ENCODE measurements around the gene PTPRK. TPM values are rescaled to one million over a fixed set of nuclear protein-coding genes. Genes with fewer than 3 reads are reported as not detected.

PTPRK gene
- polyA plus RNA-seq, 3 donors = 54.2 to 57.7 (median 56.0) TPM

GRCh38 chr6:128400875-128401274 lies 119.5 kb downstream of the PTPRK start:
- no peak for DNase-seq (ENCODE audit: low read depth in 3 of 3, low spot score in 2 of 3)

- no peak for DNase-seq (ENCODE audit: low read depth in 3 of 3, low spot score in 2 of 3)
Measured at GRCh38 chr6:128397996-128398395, 122.4 kb downstream of the PTPRK start.

- no peak for DNase-seq (ENCODE audit: low read depth in 3 of 3, low spot score in 2 of 3)
Measured at GRCh38 chr6:128395596-128395995, 124.8 kb downstream of the PTPRK start.

GRCh38 chr6:128395188-128395587 lies 125.2 kb downstream of the PTPRK start:
- no peak for DNase-seq (ENCODE audit: low read depth in 3 of 3, low spot score in 2 of 3)

- no peak for DNase-seq (ENCODE audit: low read depth in 3 of 3, low spot score in 2 of 3)
Measured at GRCh38 chr6:128394167-128394566, 126.2 kb downstream of the PTPRK start.

GRCh38 chr6:128389820-128390534 lies 130.4 kb downstream of the PTPRK start:
- DNase-seq (ENCODE audit: low read depth in 3 of 3, low spot score in 2 of 3) = no peak

- DNase-seq (ENCODE audit: low read depth in 3 of 3, low spot score in 2 of 3) = no peak
Measured at GRCh38 chr6:128388380-128388779, 132.0 kb downstream of the PTPRK start.

GRCh38 chr6:128380891-128381290 lies 139.5 kb downstream of the PTPRK start:
- DNase-seq (ENCODE audit: low read depth in 3 of 3, low spot score in 2 of 3) = no peak

GRCh38 chr6:128379577-128379976 lies 140.8 kb downstream of the PTPRK start:
- DNase-seq (ENCODE audit: low read depth in 3 of 3, low spot score in 2 of 3) = no peak

- DNase-seq (ENCODE audit: low read depth in 3 of 3, low spot score in 2 of 3) = no peak
Measured at GRCh38 chr6:128376952-128377503, 143.4 kb downstream of the PTPRK start.

GRCh38 chr6:128371136-128371535 lies 149.3 kb downstream of the PTPRK start:
- no peak for DNase-seq (ENCODE audit: low read depth in 3 of 3, low spot score in 2 of 3)

GRCh38 chr6:128370072-128370471 lies 150.3 kb downstream of the PTPRK start:
- no peak for DNase-seq (ENCODE audit: low read depth in 3 of 3, low spot score in 2 of 3)

GRCh38 chr6:128368213-128368944 lies 152.0 kb downstream of the PTPRK start:
- DNase-seq (ENCODE audit: low read depth in 3 of 3, low spot score in 2 of 3) = no peak

GRCh38 chr6:128367437-128367836 lies 153.0 kb downstream of the PTPRK start:
- no peak for DNase-seq (ENCODE audit: low read depth in 3 of 3, low spot score in 2 of 3)

- no peak for DNase-seq (ENCODE audit: low read depth in 3 of 3, low spot score in 2 of 3)
Measured at GRCh38 chr6:128365520-128366160, 154.8 kb downstream of the PTPRK start.

GRCh38 chr6:128364766-128365519 lies 155.5 kb downstream of the PTPRK start:
- DNase-seq (ENCODE audit: low read depth in 3 of 3, low spot score in 2 of 3) = no peak

GRCh38 chr6:128363020-128363813 lies 157.2 kb downstream of the PTPRK start:
- no peak for DNase-seq (ENCODE audit: low read depth in 3 of 3, low spot score in 2 of 3)

GRCh38 chr6:128361378-128361777 lies 159.0 kb downstream of the PTPRK start:
- DNase-seq (ENCODE audit: low read depth in 3 of 3, low spot score in 2 of 3) = no peak

GRCh38 chr6:128358244-128358776 lies 162.1 kb downstream of the PTPRK start:
- no peak for DNase-seq (ENCODE audit: low read depth in 3 of 3, low spot score in 2 of 3)
